Mucosa of descending colon (tissue), 3 donors: ENCODE data around the gene REP15. TPM values are rescaled to one million over a fixed set of nuclear protein-coding genes. Genes with fewer than 3 reads are reported as not detected.

Experiments used
- ATAC-seq: fragments of 200-7000 bp; cut with Tn5 transposase; one replicate; pipeline ENCODE4 v1.9.1; 2020; ENCODE audit warnings: mild to moderate bottlenecking, moderate library complexity
- DNase-seq, 3 donors: peaks; one replicate each; pipeline ENCODE4 v3.0.0-alpha.2; 2020
- H3K36me3 ChIP-seq: fragments of 200-600 bp; one replicate; pipeline ENCODE4 v1.8.0; 2021; ENCODE audit warnings: low read depth, mild to moderate bottlenecking
- H3K4me1 ChIP-seq: fragments of 200-600 bp; one replicate; pipeline ENCODE4 v1.8.0; 2021; ENCODE audit warnings: low read depth, mild to moderate bottlenecking
- H3K4me3 ChIP-seq: fragments of 200-600 bp; one replicate; pipeline ENCODE4 v1.8.0; 2021; ENCODE audit warnings: mild to moderate bottlenecking
- H3K9me3 ChIP-seq: fragments of 200-600 bp; one replicate; pipeline ENCODE4 v1.8.0; 2021; ENCODE audit warnings: mild to moderate bottlenecking
- CTCF ChIP-seq: fragments of 200-600 bp; IDR thresholded peaks from one replicate; pipeline ENCODE4 v1.8.0; 2022; ENCODE audit warnings: antibody characterized with exemption, mild to moderate bottlenecking
- intact Hi-C, 2 donors: fragments of 100-400 bp; cut with DNase I in 1 of 2; cut with micrococcal nuclease in 1 of 2; formaldehyde crosslinking; loops; one replicate each; pipeline versions ENCODE4 v1.11.0 to v1.11.1; 2022; cut with DNase I, micrococcal nuclease
- total RNA-seq, 3 donors: library from RNA; stranded (reverse); fragmentation: NEBNext Ultra II Directional in 2 of 3; extraction: Animal tissue kit (Norgen Biotek cat#: 25700) in 2 of 3; gene quantifications; one replicate each; pipeline versions ENCODE4 v1.2.1 to v1.2.4, GENCODE V29; 2021 to 2023
- donor health status: DM: no; HTN: no; CAD: no; lungs with moderate emphysema.
- donor health status: DM: no; HTN: no; CAD: no.
- donor health status: DM: no; HTN: yes; CAD: no.

REP15 gene
- total RNA-seq, 3 donors from 2014 or later = 14.3 to 51.4 (median 51.1) TPM

DNA sequence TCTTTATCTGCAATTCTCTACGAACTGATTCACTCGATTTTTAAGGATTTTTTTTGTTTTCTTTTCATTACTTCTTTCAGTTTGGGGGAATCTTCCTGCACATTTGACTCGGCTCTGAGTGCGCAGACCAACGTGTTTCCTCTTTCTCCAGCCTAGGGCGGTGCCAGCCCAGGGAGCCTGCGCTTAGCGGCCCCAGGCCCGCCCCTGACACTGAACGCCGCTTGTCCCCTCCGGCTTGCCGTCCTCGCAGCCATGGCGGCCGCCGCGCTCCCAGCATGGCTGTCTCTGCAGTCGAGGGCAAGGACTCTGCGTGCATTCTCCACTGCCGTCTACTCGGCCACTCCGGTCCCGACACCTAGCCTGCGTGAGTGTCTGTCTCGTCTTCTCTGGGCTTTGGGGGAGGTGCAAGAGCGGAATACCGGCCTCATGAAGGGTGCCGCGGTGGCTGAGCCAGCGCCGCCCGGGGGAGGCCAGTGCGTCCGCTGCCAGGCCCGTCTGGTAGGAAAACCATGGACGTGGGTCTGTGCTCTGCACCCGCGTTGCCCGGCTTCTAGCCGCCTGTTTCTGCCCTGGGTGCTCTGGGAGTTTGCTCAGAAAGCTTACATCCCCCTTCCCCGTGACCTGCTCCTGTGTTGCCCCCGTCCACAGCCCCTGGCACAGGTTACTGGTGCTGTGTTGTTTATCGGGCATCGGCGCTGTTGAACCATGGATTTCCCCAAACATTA is 14.5 kb downstream of the REP15 start, which contains the start of gene MRPS35:
Gene MRPS35, plus strand, starts transcription at position 241 of the 725 bp plus-strand sequence. Its CDS starts 12 bp downstream, at position 253.
- Histone ChIP-seq H3K36me3 (no peaks in the 10 kb centered on the region), H3K4me3 (peak within 1 kb of the TSS; percentile 88), H3K4me1 (no peaks in the 10 kb centered on the region), H3K9me3 (no peaks in the 10 kb centered on the region)
- ATAC-seq (peak; percentile 99), DNase-seq (peak; percentile 94 to 95 (median 95))
- intact Hi-C loops = no loop called here
- no peak for TF ChIP-seq CTCF

- H3K4me1 ChIP-seq = no peaks in the 10 kb centered on the region
- no peaks in the 10 kb centered on the region for H3K9me3 ChIP-seq
- DNase-seq (peak in 1 of 3 donors; percentile 42), ATAC-seq (peak; percentile 56)
- peak overlapping the region; percentile 88 for H3K4me3 ChIP-seq
- no peak for TF ChIP-seq CTCF
- intact Hi-C loops = no loop called here
- no peaks in the 10 kb centered on the region for H3K36me3 ChIP-seq
Measured at GRCh38 chr12:27711317-27711682, 15.1 kb downstream of the REP15 start.

GRCh38 chr12:27711967-27712366 is 15.7 kb downstream of the REP15 start:
- TF ChIP-seq CTCF = no peak
- DNase-seq (no peak), ATAC-seq (no peak)
- Histone ChIP-seq H3K9me3 (no peaks in the 10 kb centered on the region), H3K36me3 (no peaks in the 10 kb centered on the region), H3K4me1 (no peaks in the 10 kb centered on the region), H3K4me3 (no peak overlapping the region)
- intact Hi-C loops = no loop called here

GRCh38 chr12:27723212-27723611 is 27.0 kb downstream of the REP15 start:
- ATAC-seq (no peak), DNase-seq (no peak)
- intact Hi-C loops = no loop called here
- no peak for TF ChIP-seq CTCF
- H3K9me3 ChIP-seq = no peaks in the 10 kb centered on the region
- H3K36me3 ChIP-seq = no peaks in the 10 kb centered on the region
- H3K4me1 ChIP-seq = no peaks in the 10 kb centered on the region
- H3K4me3 ChIP-seq = no peak overlapping the region

GRCh38 chr12:27730097-27730588 is 33.9 kb downstream of the REP15 start:
- no peak for ATAC-seq
- DNase-seq = no peak
- no peak overlapping the region for H3K4me3 ChIP-seq
- no peaks in the 10 kb centered on the region for H3K36me3 ChIP-seq
- no peaks in the 10 kb centered on the region for H3K9me3 ChIP-seq
- no peaks in the 10 kb centered on the region for H3K4me1 ChIP-seq
- intact Hi-C loops = loop anchor here (10.0 kb wide), 2 partner anchors 205 to 215 kb away; no protein-coding TSS in a partner anchor
- no peak for TF ChIP-seq CTCF
